NCI-H460 (cell line): Measurements from ENCODE around the gene HES1. TPM values are rescaled to one million over a fixed set of nuclear protein-coding genes. Genes with fewer than 3 reads are reported as not detected.

Experiments
- small RNA-seq, 2 experiments: library from RNA; depleted of rRNA; stranded (forward); fragments of <200 nt; gene quantifications; one replicate each; pipeline ENCODE3, GENCODE V24; 2014
- total RNA-seq: library from RNA; depleted of rRNA; stranded (reverse); fragments of >200 nt; shearing (Covaris generic); gene quantifications from 2 replicates; pipeline ENCODE4 v1.2.3, GENCODE V29; 2014; rRNA removed

Gene HES1
- total RNA-seq, 1 experiment from 2014 or later, result 17.7 TPM

Small RNA genes lying within 50 kb of the gene (small RNA-seq; reads per million reads assigned to genes)
- 0 reads per million in 2 experiments for gene RN7SL215P

Other genes starting within 250 kb of the HES1 start
- not detected in 2 replicates for gene CPN2, start 215.2 kb downstream of the HES1 start, total RNA-seq
- not detected in 2 replicates for gene LRRC15, start 233.6 kb downstream of the HES1 start, total RNA-seq